Measurements from ENCODE around the gene KDM4B.

GRCh38 chr19:5014941-5015340 is 46.0 kb downstream of the KDM4B start:
- TF ChIP-seq, protein P1, sequence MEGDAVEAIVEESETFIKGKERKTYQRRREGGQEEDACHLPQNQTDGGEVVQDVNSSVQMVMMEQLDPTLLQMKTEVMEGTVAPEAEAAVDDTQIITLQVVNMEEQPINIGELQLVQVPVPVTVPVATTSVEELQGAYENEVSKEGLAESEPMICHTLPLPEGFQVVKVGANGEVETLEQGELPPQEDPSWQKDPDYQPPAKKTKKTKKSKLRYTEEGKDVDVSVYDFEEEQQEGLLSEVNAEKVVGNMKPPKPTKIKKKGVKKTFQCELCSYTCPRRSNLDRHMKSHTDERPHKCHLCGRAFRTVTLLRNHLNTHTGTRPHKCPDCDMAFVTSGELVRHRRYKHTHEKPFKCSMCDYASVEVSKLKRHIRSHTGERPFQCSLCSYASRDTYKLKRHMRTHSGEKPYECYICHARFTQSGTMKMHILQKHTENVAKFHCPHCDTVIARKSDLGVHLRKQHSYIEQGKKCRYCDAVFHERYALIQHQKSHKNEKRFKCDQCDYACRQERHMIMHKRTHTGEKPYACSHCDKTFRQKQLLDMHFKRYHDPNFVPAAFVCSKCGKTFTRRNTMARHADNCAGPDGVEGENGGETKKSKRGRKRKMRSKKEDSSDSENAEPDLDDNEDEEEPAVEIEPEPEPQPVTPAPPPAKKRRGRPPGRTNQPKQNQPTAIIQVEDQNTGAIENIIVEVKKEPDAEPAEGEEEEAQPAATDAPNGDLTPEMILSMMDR (conservative IDR thresholded peaks at IDR 0.05): no peak
- no peak for TF ChIP-seq ZFX (IDR thresholded peaks at IDR 0.05)

Data from C4-2B (cell line).